BE2C (cell line): ENCODE results near the gene GPBAR1. TPM values are rescaled to one million over a fixed set of nuclear protein-coding genes. Genes with fewer than 3 reads are reported as not detected.
A peak's percentile ranks its signal among the peaks of the same experiment; 100 is the strongest.

ENCODE experiments used
- DNase-seq: peaks from one replicate; pipeline ENCODE4 v3.0.0-alpha.2; 2020
- H3K27me3 ChIP-seq: fragments of 250-450 bp; sonication (Bioruptor Pico); 2 replicates; pipeline ENCODE4 v1.5.1; 2020; ENCODE audit warnings: mild to moderate bottlenecking
- H3K36me3 ChIP-seq: fragments of 250-450 bp; sonication (Bioruptor Pico); 2 replicates; pipeline ENCODE4 v1.5.1; 2020; ENCODE audit warnings: mild to moderate bottlenecking
- H3K4me1 ChIP-seq: fragments of 250-450 bp; sonication (Bioruptor Pico); 2 replicates; pipeline ENCODE4 v1.5.1; 2020
- H3K4me3 ChIP-seq: 2 replicates; pipeline ENCODE4 v1.5.1; 2011; ENCODE audit warnings: low read depth, low read length
- H3K9me3 ChIP-seq: fragments of 250-450 bp; sonication (Bioruptor Pico); 2 replicates; pipeline ENCODE4 v1.5.1; 2020
- CTCF ChIP-seq: IDR thresholded peaks from 2 replicates; pipeline ENCODE4 v1.5.1; 2012; ENCODE audit warnings: mild to moderate bottlenecking, low read depth, low read length
- polyA plus RNA-seq: library from polyadenylated mRNA; unstranded; fragments of >200 nt; gene quantifications from one replicate; pipeline ENCODE4 v1.2.1, GENCODE V29; 2012; ENCODE audit warnings: low read depth, missing spikeins; ENCODE audit not compliant: insufficient read length, insufficient read depth

The GPBAR1 gene
- polyA plus RNA-seq: 6.8 TPM

- Histone ChIP-seq H3K27me3 (no peaks in the 10 kb centered on the region), H3K4me1 (peaks cover 45% of the 10 kb centered on the region), H3K4me3 (peak within 1 kb of the TSS; percentile 35), H3K36me3 (peaks cover 14% of the 10 kb centered on the region), H3K9me3 (no peaks in the 10 kb centered on the region)
- TF ChIP-seq CTCF: no peak
- peak; percentile 57 for DNase-seq
Observed at GRCh38 chr2:218260742-218261422, at the start of gene GPBAR1. GPBAR1 (plus strand) TSS chr2:218261015; CDS start chr2:218262725, 1,710 bp downstream.

- H3K9me3 ChIP-seq: no peaks in the 10 kb centered on the region
- no peaks in the 10 kb centered on the region; the same call in 1 of the 2 replicates for H3K27me3 ChIP-seq
- H3K4me1 ChIP-seq: no peaks in the 10 kb centered on the region; the same call in 1 of the 2 replicates
- no peak for TF ChIP-seq CTCF
- H3K36me3 ChIP-seq: no peaks in the 10 kb centered on the region
- no peak for DNase-seq
- no peak overlapping the region for H3K4me3 ChIP-seq
Observed at GRCh38 chr2:218214116-218214515, 46.7 kb upstream of the GPBAR1 start.

- Histone ChIP-seq H3K27me3 (no peaks in the 10 kb centered on the region; the same call in 1 of the 2 replicates), H3K4me3 (peak overlapping the region; percentile 94), H3K4me1 (peaks cover 7% of the 10 kb centered on the region; the same call in 1 of the 2 replicates), H3K36me3 (peaks cover 7% of the 10 kb centered on the region), H3K9me3 (no peaks in the 10 kb centered on the region)
- no peak for TF ChIP-seq CTCF
- no peak for DNase-seq
Observed at GRCh38 chr2:218216336-218216673, 44.5 kb upstream of the GPBAR1 start.

GRCh38 chr2:218216674-218217359 is 44.0 kb upstream of the GPBAR1 start, which contains the start of gene ARPC2:
ARPC2 (plus strand) TSS chr2:218217189; CDS start chr2:218217471, 282 bp downstream.
- peak; percentile 94 for DNase-seq
- TF ChIP-seq CTCF: no peak
- H3K4me1 ChIP-seq: peaks cover 9% of the 10 kb centered on the region

GRCh38 chr2:218217360-218218267 is 43.2 kb upstream of the GPBAR1 start:
- no peak for TF ChIP-seq CTCF
- Histone ChIP-seq H3K4me3 (peak overlapping the region; percentile 94), H3K27me3 (no peaks in the 10 kb centered on the region), H3K36me3 (peaks cover 8% of the 10 kb centered on the region), H3K4me1 (peaks cover 13% of the 10 kb centered on the region), H3K9me3 (no peaks in the 10 kb centered on the region)
- DNase-seq: peak; percentile 43

More at GRCh38 chr2:218216674-218217359, 44.0 kb upstream of the GPBAR1 start, which contains the start of gene ARPC2:
- peak within 1 kb of the TSS; percentile 94 for H3K4me3 ChIP-seq
- H3K27me3 ChIP-seq: no peaks in the 10 kb centered on the region
- H3K36me3 ChIP-seq: peaks cover 8% of the 10 kb centered on the region
- H3K9me3 ChIP-seq: no peaks in the 10 kb centered on the region
